Natural killer cell treated with Interleukin-12 subunit alpha and Interleukin-12 subunit beta and Interleukin-15 and Interleukin-18, amount 100 ng/mL, for 72 hours (primary cell): ENCODE measurements around the gene TAGLN. TPM values are rescaled to one million over a fixed set of nuclear protein-coding genes. Genes with fewer than 3 reads are reported as not detected.
"Not testable (repeated sequence)": the region's sequence is repeated elsewhere in the genome, so short reads cannot be mapped to it uniquely, and the experiment has no call there.

Experiments
- ATAC-seq, 2 donors: fragments of 150-1000 bp; cut with Tn5 transposase in 1 of 2; sonication (Bioruptor Pico), chemical (Tn5 transposase) in 1 of 2; 2 replicates each; pipeline ENCODE4 v1.10.0; 2021
- DNase-seq: peaks from one replicate; pipeline ENCODE4 v3.0.0; 2022; ENCODE audit warnings: low spot score
- H3K27ac Mint-ChIP-seq, 2 donors: 1 replicate in 1 of 2; 2 replicates in 1 of 2; pipeline ENCODE4 v1.8.0; 2022; ENCODE audit warnings: mixed read lengths in 2 of 2, mild to moderate bottlenecking in 1 of 2, moderate library complexity in 1 of 2
- H3K27me3 Mint-ChIP-seq, 2 donors: 1 replicate in 1 of 2; 2 replicates in 1 of 2; pipeline ENCODE4 v1.8.0; 2022; ENCODE audit warnings: mixed read lengths in 2 of 2
- H3K36me3 Mint-ChIP-seq: one replicate; pipeline ENCODE4 v1.8.0; 2022; ENCODE audit warnings: mixed read lengths
- H3K4me1 Mint-ChIP-seq, 2 donors: 1 replicate in 1 of 2; 2 replicates in 1 of 2; pipeline ENCODE4 v1.8.0; 2022; ENCODE audit warnings: low read depth in 2 of 2, mixed read lengths in 2 of 2, mild to moderate bottlenecking in 1 of 2
- H3K4me3 Mint-ChIP-seq: one replicate; pipeline ENCODE4 v1.8.0; 2022; ENCODE audit warnings: mixed read lengths
- H3K9me3 Mint-ChIP-seq: 2 replicates; pipeline ENCODE4 v1.8.0; 2022; ENCODE audit warnings: mixed read lengths
- total RNA-seq, 2 donors: library from RNA; stranded (reverse); gene quantifications; one replicate each; pipeline ENCODE4 v1.2.3, GENCODE V29; 2022

The TAGLN gene
- total RNA-seq, 2 donors from 2014 or later: 4.8 to 7.4 TPM

- ATAC-seq: not testable (repeated sequence)
- H3K36me3 Mint-ChIP-seq: peaks cover 12% of the 10 kb centered on the region
Measured at GRCh38 chr11:117207481-117207880, 8.3 kb downstream of the TAGLN start.

DNA sequence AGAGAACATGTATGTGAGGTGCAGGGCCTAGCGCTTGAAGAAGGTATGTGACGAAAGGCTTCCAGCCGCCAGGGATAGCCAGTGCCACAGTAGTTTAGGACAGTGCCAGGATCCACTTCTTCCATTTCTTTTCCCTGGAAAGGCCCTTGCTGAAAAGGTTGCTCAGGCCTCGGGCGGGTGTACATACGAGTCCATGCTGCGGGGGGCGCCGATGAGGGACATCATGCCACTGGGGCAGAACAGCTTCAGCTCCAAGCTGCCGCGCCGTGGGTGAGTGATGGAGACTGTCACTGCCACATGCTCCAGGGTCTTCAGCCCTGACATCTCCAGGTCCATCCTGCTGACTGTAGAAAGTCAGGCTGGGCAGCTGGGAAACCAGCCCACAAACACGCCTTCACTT lies 9.5 kb downstream of the TAGLN start:
- not testable (repeated sequence) for DNase-seq, H3K27ac Mint-ChIP-seq, H3K4me3 Mint-ChIP-seq, H3K4me1 Mint-ChIP-seq, H3K27me3 Mint-ChIP-seq, ATAC-seq, H3K9me3 Mint-ChIP-seq
- peaks cover 21% of the 10 kb centered on the region for H3K36me3 Mint-ChIP-seq

More at GRCh38 chr11:117207481-117207880, 8.3 kb downstream of the TAGLN start:
- not testable (repeated sequence) for H3K27ac Mint-ChIP-seq, H3K9me3 Mint-ChIP-seq, DNase-seq, H3K4me3 Mint-ChIP-seq, H3K4me1 Mint-ChIP-seq, H3K27me3 Mint-ChIP-seq

DNA sequence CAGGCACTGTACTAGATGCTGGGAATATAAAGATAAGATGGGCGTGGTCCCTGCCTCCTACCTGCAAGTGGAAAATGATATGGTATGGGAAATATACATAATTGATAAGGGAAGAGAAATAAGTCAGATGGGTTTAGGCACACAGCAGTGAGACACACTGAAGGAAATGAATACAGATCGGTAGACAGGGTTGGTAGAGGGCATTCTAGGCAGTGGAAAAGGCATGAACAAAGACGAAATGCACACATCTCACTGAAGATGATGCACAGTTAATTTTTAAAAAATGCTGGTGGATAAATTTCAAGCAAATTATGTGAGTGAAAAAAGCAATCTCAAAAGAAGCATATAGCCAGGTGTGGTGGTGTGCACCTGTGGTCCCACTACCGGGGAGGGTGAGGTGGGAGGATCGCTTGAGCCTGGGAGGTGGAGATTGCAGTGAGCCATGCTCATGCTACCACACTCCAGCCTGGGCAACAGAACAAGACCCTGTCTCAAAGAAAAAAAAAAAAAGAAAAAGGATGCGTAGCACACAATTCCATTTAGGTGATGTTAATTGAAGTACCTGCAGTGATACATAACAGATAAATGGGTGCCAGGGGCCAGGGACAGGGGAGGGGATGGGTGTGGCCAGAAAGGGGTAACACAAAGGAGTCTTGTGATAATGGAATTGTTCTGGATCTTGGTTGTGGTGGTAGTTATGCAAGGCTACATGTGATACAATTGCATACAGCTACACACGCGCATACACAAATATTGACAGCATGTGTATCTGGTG lies 10.4 kb downstream of the TAGLN start:
- not testable (repeated sequence) for H3K4me3 Mint-ChIP-seq

GRCh38 chr11:117210620-117211019 lies 11.4 kb downstream of the TAGLN start:
- Mint-ChIP-seq H3K36me3 (peaks cover 25% of the 10 kb centered on the region), H3K4me3 (no peak overlapping the region), H3K27me3 (no peaks in the 10 kb centered on the region), H3K9me3 (no peaks in the 10 kb centered on the region), H3K4me1 (peaks cover 8 to 13% of the 10 kb centered on the region in 2 donors), H3K27ac (no peak overlapping the region)
- no peak for ATAC-seq
- peak; percentile 10 for DNase-seq

More for the DNA sequence above, 10.4 kb downstream of the TAGLN start:
- ATAC-seq, H3K4me1 Mint-ChIP-seq, H3K27me3 Mint-ChIP-seq, H3K27ac Mint-ChIP-seq, H3K9me3 Mint-ChIP-seq: not testable (repeated sequence)
- DNase-seq: peak; percentile 54
- peaks cover 27% of the 10 kb centered on the region for H3K36me3 Mint-ChIP-seq

GRCh38 chr11:117212697-117213355 lies 13.7 kb downstream of the TAGLN start:
- no peak for ATAC-seq
- no peak overlapping the region for H3K4me3 Mint-ChIP-seq
- no peaks in the 10 kb centered on the region for H3K27me3 Mint-ChIP-seq
- no peaks in the 10 kb centered on the region for H3K9me3 Mint-ChIP-seq
- peak; percentile 22 for DNase-seq
- peaks cover 18 to 24% of the 10 kb centered on the region in 2 donors for H3K4me1 Mint-ChIP-seq
- peaks cover 31% of the 10 kb centered on the region for H3K36me3 Mint-ChIP-seq
- H3K27ac Mint-ChIP-seq: peak overlapping the region in 1 of 2 donors; percentile 13

- H3K36me3 Mint-ChIP-seq: peaks cover 31% of the 10 kb centered on the region
Measured at GRCh38 chr11:117214404-117215110, 15.4 kb downstream of the TAGLN start.

DNA sequence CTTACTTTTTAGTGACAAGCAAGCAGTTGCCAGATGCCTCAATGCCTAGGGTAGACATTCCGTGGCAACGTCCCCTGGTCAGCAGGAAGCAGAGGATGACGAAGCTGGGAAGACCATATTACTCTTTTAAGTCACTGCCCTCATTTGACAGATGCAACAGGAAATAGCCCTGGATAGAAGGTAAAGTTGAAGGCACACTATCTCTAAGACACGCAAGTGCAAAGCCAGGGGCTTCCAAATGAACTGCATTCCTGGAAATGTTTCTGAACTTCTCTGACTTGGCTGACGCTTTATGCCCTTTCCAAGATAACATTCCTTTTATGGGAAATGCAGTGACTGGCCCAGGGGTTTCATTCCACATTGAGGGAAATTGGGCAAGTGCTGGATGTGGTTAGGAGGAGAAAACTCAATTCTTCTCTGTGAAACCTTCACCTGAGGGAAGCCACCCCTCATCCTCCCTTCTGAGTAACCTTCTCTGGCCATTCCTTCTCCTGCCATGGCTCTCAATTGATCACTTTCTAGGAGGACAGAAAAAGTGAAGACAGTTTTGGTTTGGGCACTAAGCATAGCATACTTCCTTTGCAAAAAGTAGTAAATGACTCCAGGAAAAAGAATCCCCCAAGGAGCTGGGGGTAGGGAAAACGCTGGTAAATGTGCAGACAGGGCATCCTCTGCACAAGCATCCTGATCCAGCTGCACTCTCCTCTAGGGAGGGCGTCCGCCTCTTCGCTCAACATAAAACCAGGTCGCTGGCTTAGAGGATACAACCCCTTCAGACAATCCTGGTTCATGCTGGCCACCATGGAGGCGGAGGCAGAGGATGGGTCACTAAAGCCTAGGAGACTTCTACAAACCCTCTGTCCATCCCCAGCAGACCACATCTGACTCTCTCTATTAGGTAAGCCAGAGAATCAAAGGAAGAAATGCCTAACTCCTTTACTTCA lies 18.2 kb downstream of the TAGLN start:
- peak; percentile 44 for DNase-seq
- Mint-ChIP-seq H3K27me3 (no peaks in the 10 kb centered on the region), H3K4me1 (peaks cover 22 to 28% of the 10 kb centered on the region in 2 donors), H3K36me3 (peaks cover 24% of the 10 kb centered on the region), H3K27ac (peak overlapping the region; percentile 64 to 84), H3K4me3 (no peak overlapping the region), H3K9me3 (no peaks in the 10 kb centered on the region)
- no peak for ATAC-seq

More at GRCh38 chr11:117214404-117215110, 15.4 kb downstream of the TAGLN start:
- peak overlapping the region; percentile 50 to 51 for H3K27ac Mint-ChIP-seq
- ATAC-seq (no peak), DNase-seq (no peak)
- no peaks in the 10 kb centered on the region for H3K27me3 Mint-ChIP-seq
- H3K4me3 Mint-ChIP-seq: no peak overlapping the region
- peaks cover 25 to 27% of the 10 kb centered on the region in 2 donors for H3K4me1 Mint-ChIP-seq
- H3K9me3 Mint-ChIP-seq: no peaks in the 10 kb centered on the region

DNA sequence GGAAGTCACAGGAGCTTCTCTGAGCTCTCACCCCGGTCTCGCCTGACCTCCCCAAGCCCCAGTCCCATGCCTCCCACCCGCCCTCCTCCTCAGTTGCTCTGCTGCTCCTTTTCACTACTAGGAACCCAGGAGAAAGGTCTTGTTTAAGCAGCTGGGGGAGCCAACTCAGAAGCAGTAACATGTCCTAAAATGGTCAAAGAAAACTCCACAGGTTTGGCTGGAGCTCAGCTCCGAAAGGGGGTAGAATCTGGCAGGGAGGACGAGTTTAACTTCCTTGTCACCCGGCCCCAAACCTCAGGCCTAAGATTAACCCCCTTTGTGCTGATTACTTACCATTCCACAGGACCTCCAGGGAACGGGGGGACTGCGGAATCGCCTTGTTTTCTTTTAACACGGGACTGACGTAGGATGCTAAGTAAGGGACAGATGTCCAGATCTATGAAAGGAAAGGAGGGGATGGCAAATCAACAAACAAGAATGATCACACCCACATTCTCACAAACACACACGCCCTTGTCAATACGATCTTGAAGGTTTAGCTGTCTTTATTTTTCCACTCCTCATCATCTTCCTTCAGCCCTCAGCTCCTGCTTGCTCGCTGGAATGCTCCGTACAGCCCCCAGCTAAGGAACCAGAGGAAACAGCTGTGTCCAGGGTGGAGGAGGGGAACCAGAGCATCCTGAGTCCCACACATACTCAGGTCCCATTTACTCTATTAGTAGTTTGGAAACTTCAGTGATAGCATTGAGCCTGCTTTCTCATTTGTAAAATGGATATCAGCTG lies 19.2 kb downstream of the TAGLN start:
- Mint-ChIP-seq H3K9me3 (no peaks in the 10 kb centered on the region), H3K4me3 (no peak overlapping the region), H3K27ac (peak overlapping the region; percentile 5 to 84), H3K27me3 (no peaks in the 10 kb centered on the region), H3K4me1 (peaks cover 22 to 28% of the 10 kb centered on the region in 2 donors), H3K36me3 (peaks cover 19% of the 10 kb centered on the region)
- DNase-seq (peak; percentile 38), ATAC-seq (no peak)

GRCh38 chr11:117219001-117219400 lies 19.8 kb downstream of the TAGLN start:
- ATAC-seq (no peak), DNase-seq (peak; percentile 18)
- H3K4me3 Mint-ChIP-seq: no peak overlapping the region
- H3K27me3 Mint-ChIP-seq: no peaks in the 10 kb centered on the region
- H3K27ac Mint-ChIP-seq: peak overlapping the region; percentile 5 to 67
- H3K36me3 Mint-ChIP-seq: peaks cover 14% of the 10 kb centered on the region
- peaks cover 22 to 28% of the 10 kb centered on the region in 2 donors for H3K4me1 Mint-ChIP-seq
- no peaks in the 10 kb centered on the region for H3K9me3 Mint-ChIP-seq

DNA sequence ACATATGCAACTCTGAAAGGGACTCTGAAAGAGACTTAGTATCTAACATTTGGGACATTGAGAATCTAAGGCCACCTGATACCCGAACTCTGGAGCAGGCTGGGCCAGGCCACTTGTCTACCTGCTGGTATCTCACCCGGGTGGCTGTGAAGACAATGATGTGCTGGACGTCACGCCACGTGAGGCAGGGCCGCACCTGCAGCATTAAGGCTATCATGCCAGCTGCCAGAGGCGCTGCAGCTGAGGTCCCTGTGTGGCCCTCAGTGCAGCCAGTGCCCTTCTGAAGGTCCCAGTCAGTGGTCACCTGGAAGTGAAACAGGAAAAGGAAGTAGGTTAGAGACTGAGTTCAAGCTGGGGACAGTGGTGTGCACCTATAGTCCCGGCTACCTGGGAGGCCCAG lies 20.3 kb downstream of the TAGLN start:
- Mint-ChIP-seq H3K9me3 (no peaks in the 10 kb centered on the region), H3K27me3 (no peaks in the 10 kb centered on the region), H3K36me3 (peaks cover 10% of the 10 kb centered on the region), H3K27ac (peak overlapping the region; percentile 5 to 67), H3K4me3 (no peak overlapping the region), H3K4me1 (peaks cover 19 to 27% of the 10 kb centered on the region in 2 donors)
- no peak for ATAC-seq
- peak; percentile 56 for DNase-seq

GRCh38 chr11:117219995-117220394 lies 20.8 kb downstream of the TAGLN start:
- Mint-ChIP-seq H3K36me3 (peaks cover 6% of the 10 kb centered on the region), H3K4me3 (no peak overlapping the region), H3K27me3 (no peaks in the 10 kb centered on the region), H3K9me3 (no peaks in the 10 kb centered on the region), H3K27ac (no peak overlapping the region), H3K4me1 (peaks cover 15 to 24% of the 10 kb centered on the region in 2 donors)
- DNase-seq (no peak), ATAC-seq (no peak)

DNA sequence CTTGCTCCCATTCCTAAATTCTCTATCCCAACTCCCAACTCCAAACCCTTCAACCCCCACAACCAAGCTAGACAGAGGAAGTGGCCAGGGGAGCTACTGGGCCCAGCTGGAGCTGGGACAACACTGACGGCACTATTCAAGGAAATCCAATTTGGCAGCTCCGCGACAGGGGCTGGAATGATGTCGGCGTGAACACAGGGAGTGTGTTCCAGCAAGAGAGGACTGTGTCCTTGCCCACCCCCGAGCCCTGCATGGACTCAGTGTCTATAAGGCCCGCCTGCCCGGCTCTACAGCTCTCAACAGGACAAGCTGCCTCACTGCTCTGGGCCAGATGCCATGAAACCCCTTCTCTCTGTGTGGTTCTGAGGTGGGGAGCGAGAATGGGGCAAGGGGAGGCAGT lies 21.4 kb downstream of the TAGLN start:
- no peak overlapping the region for H3K27ac Mint-ChIP-seq
- H3K27me3 Mint-ChIP-seq: no peaks in the 10 kb centered on the region
- no peak overlapping the region for H3K4me3 Mint-ChIP-seq
- ATAC-seq (no peak), DNase-seq (no peak)
- no peaks in the 10 kb centered on the region for H3K9me3 Mint-ChIP-seq
- peaks cover 6% of the 10 kb centered on the region for H3K36me3 Mint-ChIP-seq
- peaks cover 15 to 27% of the 10 kb centered on the region in 2 donors for H3K4me1 Mint-ChIP-seq
